ENCODE results near the gene CDKN2A.

GRCh38 chr9:22041344-22041743 lies 47.2 kb upstream of the CDKN2A start:
- TF ChIP-seq CTCF (optimal IDR thresholded peaks at IDR 0.05 in 1 of 3, IDR thresholded peaks at IDR 0.05 in 1 of 3, conservative IDR thresholded peaks at IDR 0.05 in 1 of 3; ENCODE audit: extremely low read depth in 1 of 3, insufficient read depth in 2 of 3, low read length in 3 of 3) (no peak), EZH2 (IDR thresholded peaks at IDR 0.05; ENCODE audit: low read length) (no peak)
